ENCODE measurements around the gene AFDN. TPM values are rescaled to one million over a fixed set of nuclear protein-coding genes. Genes with fewer than 3 reads are reported as not detected.

Gene AFDN
- total and polyA plus RNA-seq, 2 of the 8 experiments (the other 6 are each of a cell fraction or from before 2014, with no cell fraction given): 53.4 to 192 TPM

GRCh38 chr6:167855825-167856425, 29.2 kb downstream of the AFDN start:
- no peak overlapping the region for H3K9ac ChIP-seq (replicated peaks in 1 of 4; ENCODE audit: extremely low read depth in 1 of 4, low read depth in 3 of 4, low read length in 3 of 4)
- no peak overlapping the region for H2AFZ ChIP-seq (ENCODE audit: low read length)
- H3K27me3 ChIP-seq (replicated peaks in 1 of 4; ENCODE audit: control insufficient read depth in 3 of 4, extremely low read depth in 1 of 4, insufficient read depth in 3 of 4, low read length in 3 of 4): no peaks in the 10 kb centered on the region
- no peaks in the 10 kb centered on the region for H3K36me3 ChIP-seq (ENCODE audit: control insufficient read depth in 2 of 4, insufficient read depth in 4 of 4, low read length in 3 of 4)
- no peak overlapping the region for H3K18ac ChIP-seq (ENCODE audit: extremely low read depth, low read length)
- H3K23ac ChIP-seq (ENCODE audit: insufficient read length): no peak overlapping the region
- H3K14ac ChIP-seq (ENCODE audit: insufficient read length): no peak overlapping the region
- no peak overlapping the region for H3K4me3 ChIP-seq (ENCODE audit: extremely low read depth in 1 of 4, insufficient read depth in 2 of 4, low read depth in 3 of 4, low read length in 4 of 4)
- no peak for DNase-seq (ENCODE audit: low read depth in 1 of 2, low spot score in 2 of 2)
- H3K79me2 ChIP-seq (ENCODE audit: control insufficient read depth in 1 of 2, insufficient read depth in 2 of 2, low read length in 2 of 2): peaks cover 40 to 100% of the 10 kb centered on the region in 2 experiments; a peak in 3 of 4 replicates
- no peak overlapping the region for H4K5ac ChIP-seq (ENCODE audit: insufficient read length, low read depth, low read length)
- POLR2A ChIA-PET (ENCODE audit: partially characterized antibody): no interaction called here
- H3K56ac ChIP-seq (replicated peaks; ENCODE audit: insufficient read length, low read depth, low read length): no peak overlapping the region
- no peak overlapping the region for H4K91ac ChIP-seq (replicated peaks; ENCODE audit: insufficient read length, low read length)
- H2AK5ac ChIP-seq (ENCODE audit: low read depth, low read length): no peak overlapping the region
- H4K8ac ChIP-seq (ENCODE audit: extremely low read depth, insufficient read depth, low read length): no peak overlapping the region
- FAIRE-seq: no peak
- H3K79me1 ChIP-seq (ENCODE audit: low read depth, low read length): peaks cover 9% of the 10 kb centered on the region; the same call in 1 of the 2 replicates
- H2BK20ac ChIP-seq (ENCODE audit: low read length): no peak overlapping the region
- H4K20me1 ChIP-seq (replicated peaks in 1 of 2; ENCODE audit: control insufficient read depth in 1 of 2, insufficient read depth in 2 of 2, low read length in 2 of 2): peaks cover 5 to 17% of the 10 kb centered on the region in 2 experiments
- peaks cover 2% of the 10 kb centered on the region; the same call in 1 of the 2 replicates for H3K23me2 ChIP-seq (ENCODE audit: low read depth, low read length)
- H2BK5ac ChIP-seq (ENCODE audit: low read depth, low read length): no peak overlapping the region
- no peaks in the 10 kb centered on the region for H3K9me3 ChIP-seq (ENCODE audit: insufficient read depth in 2 of 2, low read depth in 1 of 2, low read length in 1 of 2)
- whole genome bisulfite sequencing, 2 experiments (ENCODE audit: extremely low coverage in 1 of 2, insufficient coverage in 1 of 2, insufficient read length in 1 of 2, insufficient replicate concordance in 2 of 2, low coverage in 1 of 2, low lambda C conversion rate in 2 of 2, missing lambda C conversion rate in 1 of 2): 83% methylated on average over 6 of the region's 6 CpGs; no CpG with 5 or more reads in 1 of the 2 experiments
- CTCF ChIA-PET (ENCODE audit: partially characterized antibody): interaction anchor here (0.7 kb wide), 1 partner anchor 56 kb away, joined by 3 read pairs; no protein-coding TSS in a partner anchor
- no peak overlapping the region for H2BK15ac ChIP-seq (ENCODE audit: low read length)
- H2BK12ac ChIP-seq (ENCODE audit: low read depth, low read length): no peak overlapping the region; the same call in 1 of the 2 replicates
- H3K4me1 ChIP-seq (replicated peaks in 1 of 4; ENCODE audit: control insufficient read depth in 3 of 4, insufficient read depth in 4 of 4, low read length in 3 of 4): peaks cover 3 to 19% (median 14%) of the 10 kb centered on the region in 4 experiments; a peak in 6 of 7 replicates
- no peak overlapping the region for H3K27ac ChIP-seq (ENCODE audit: low read depth, low read length)
- H2BK120ac ChIP-seq (replicated peaks; ENCODE audit: low read depth, low read length): no peak overlapping the region
- H3K4ac ChIP-seq (replicated peaks; ENCODE audit: insufficient read length, low read depth, low read length): no peak overlapping the region
- no peak overlapping the region for H3K4me2 ChIP-seq (ENCODE audit: insufficient read depth in 1 of 2, low read depth in 2 of 2, low read length in 2 of 2)
- TF ChIP-seq RNF2 (IDR thresholded peaks at IDR 0.05; ENCODE audit: borderline replicate concordance, low read depth, low read length, missing control alignments, poor library complexity, severe bottlenecking) (no peak), BACH1 (IDR thresholded peaks at IDR 0.05; ENCODE audit: low read length) (no peak), SP1 (IDR thresholded peaks at IDR 0.05; ENCODE audit: low read depth, low read length) (no peak), TBP (IDR thresholded peaks at IDR 0.05; ENCODE audit: low read depth, low read length) (no peak), ASH2L (IDR thresholded peaks at IDR 0.05; ENCODE audit: low read length) (no peak)

Data from H1 (cell line).